HUES6 (cell line): ENCODE results near the gene ANXA1.

Experiments
- H3K27ac ChIP-seq: 2 replicates; pipeline ENCODE4 v1.7.0; 2013; ENCODE audit warnings: low read depth, mild to moderate bottlenecking, low read length, inconsistent platforms
- H3K27me3 ChIP-seq: 2 replicates; pipeline ENCODE4 v1.6.1; 2013; ENCODE audit warnings: low read length; ENCODE audit not compliant: control insufficient read depth, insufficient read depth
- H3K36me3 ChIP-seq: 2 replicates; pipeline ENCODE4 v1.6.1; 2013; ENCODE audit warnings: low read length; ENCODE audit not compliant: control insufficient read depth, insufficient read depth
- H3K4me1 ChIP-seq: 2 replicates; pipeline ENCODE4 v1.6.1; 2013; ENCODE audit warnings: low read length; ENCODE audit not compliant: control insufficient read depth, insufficient read depth
- H3K4me3 ChIP-seq: 2 replicates; pipeline ENCODE4 v1.5.1; 2013; ENCODE audit warnings: low read depth, low read length
- H3K9ac ChIP-seq: one replicate; pipeline ENCODE4 v1.6.1; 2013; ENCODE audit warnings: mild to moderate bottlenecking, low read length
- H3K9me3 ChIP-seq: 2 replicates; pipeline ENCODE4 v1.6.1; 2013; ENCODE audit warnings: low read depth, low read length; ENCODE audit not compliant: control insufficient read depth, insufficient read depth

ANXA1 gene

DNA sequence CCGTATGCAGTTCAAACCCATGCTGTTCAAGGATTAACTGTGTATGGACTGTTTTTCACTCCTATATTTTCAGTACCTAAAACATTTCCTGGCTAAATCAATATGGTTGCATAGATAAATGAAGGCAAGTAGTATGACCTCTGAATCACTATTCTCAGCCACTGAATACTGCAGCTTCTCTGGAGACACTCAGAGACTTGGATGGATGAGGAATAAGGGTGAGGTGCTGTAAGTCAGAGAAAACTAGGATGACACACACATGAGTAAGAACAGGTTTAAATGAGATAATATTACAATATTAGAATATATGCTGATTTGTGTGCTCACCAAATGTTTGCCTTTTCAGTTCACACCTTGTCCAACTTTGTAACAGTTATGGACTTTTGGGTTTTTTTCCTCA lies 26.0 kb upstream of the ANXA1 start:
- no peak overlapping the region for H3K4me3 ChIP-seq
- no peak overlapping the region for H3K9ac ChIP-seq
- H3K36me3 ChIP-seq = no peaks in the 10 kb centered on the region
- no peaks in the 10 kb centered on the region for H3K9me3 ChIP-seq
- no peak overlapping the region for H3K27ac ChIP-seq
- H3K4me1 ChIP-seq = no peaks in the 10 kb centered on the region
- no peaks in the 10 kb centered on the region for H3K27me3 ChIP-seq

DNA sequence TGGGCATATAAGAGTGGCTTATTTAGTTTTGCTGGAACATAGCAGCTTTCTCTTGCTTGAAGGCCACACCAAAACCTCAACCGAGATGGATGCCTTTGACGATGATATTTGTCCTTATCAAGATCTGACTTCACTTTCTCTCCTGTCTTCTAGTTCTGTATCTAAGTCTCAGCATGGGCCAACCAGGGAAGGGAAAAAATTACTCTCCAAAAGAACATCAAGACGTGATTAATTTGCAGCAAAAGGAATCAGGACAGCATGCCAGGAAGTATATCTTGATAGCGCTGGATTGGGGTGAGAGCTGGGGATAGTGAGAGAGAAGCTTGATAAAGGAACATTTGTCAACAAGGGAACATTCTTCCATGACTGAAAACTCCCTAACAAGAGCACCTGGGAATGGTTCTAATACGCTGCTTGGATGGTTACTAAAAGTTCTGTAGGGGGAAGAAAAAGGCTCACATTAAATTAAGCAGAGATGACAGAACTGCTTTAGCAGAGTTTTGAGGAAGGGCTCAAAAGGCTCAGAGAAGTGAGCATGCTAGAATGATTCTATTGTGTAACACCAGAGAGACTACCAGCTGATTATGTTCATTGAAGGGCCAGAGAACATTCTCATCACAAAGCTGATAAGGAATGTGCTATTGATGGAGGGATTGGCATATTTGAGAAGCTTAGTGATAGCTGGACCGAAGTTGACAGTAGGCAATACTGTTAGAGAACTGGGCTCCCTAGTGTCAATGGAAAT lies 21.6 kb upstream of the ANXA1 start:
- Histone ChIP-seq H3K36me3 (no peaks in the 10 kb centered on the region), H3K4me3 (no peak overlapping the region), H3K27ac (no peak overlapping the region), H3K4me1 (peaks cover 9% of the 10 kb centered on the region; the same call in 1 of the 2 replicates), H3K27me3 (no peaks in the 10 kb centered on the region), H3K9ac (no peak overlapping the region), H3K9me3 (no peaks in the 10 kb centered on the region)

DNA sequence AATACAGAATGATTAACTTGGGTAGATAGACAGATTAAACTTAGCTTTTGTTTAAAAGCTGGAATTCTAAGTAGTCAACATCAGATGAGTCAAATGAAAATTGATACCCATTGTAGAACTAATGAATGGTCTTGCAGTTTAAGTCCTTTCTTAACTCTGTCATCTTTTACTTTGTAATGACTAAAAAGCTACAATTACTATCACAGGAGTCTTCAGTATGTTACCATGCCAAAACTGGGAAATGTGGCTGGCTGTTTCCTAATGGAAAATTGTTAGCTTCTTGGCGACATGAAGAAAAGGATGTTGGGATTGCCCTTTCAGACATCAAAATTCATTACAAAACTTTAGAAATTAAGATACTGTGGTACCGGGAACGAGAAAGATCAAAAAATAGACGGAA lies 20.2 kb upstream of the ANXA1 start:
- Histone ChIP-seq H3K9me3 (no peaks in the 10 kb centered on the region), H3K27me3 (no peaks in the 10 kb centered on the region), H3K4me3 (no peak overlapping the region), H3K27ac (no peak overlapping the region), H3K36me3 (no peaks in the 10 kb centered on the region), H3K4me1 (peaks cover 9% of the 10 kb centered on the region; the same call in 1 of the 2 replicates), H3K9ac (no peak overlapping the region)

DNA sequence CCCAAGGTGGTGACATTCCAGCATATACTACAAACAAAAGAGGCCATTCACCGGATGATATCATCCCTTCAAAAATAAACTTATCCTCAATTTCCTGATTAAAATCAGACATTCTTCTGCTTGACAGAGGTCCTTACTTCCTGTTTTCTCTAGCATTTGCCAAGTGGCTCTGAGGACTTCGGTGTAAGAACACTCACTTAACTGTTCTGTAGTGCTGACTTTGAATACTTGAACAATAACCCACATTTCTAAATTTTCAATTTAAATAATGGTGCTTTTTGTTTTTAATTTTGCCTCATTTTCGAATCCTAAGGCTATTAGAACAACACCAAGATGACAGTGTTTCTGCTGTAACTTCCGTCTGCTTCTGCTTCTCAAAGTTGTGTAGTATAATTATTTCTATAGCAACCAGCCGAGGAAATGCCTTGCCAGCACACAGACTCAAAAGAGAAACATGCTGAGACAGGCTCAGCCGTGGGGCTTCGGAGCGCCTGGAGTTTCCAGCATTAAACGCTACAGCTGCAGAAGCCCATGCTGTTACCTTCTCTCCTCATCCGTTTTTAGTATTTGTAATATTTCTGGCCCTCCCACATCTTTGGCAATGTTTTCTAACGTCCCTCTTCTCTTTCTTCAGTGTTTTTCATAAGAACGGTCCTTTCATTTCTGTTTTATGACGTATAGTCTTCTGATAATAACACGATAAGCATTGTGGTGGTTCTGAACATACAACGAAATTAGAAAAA lies 19.5 kb upstream of the ANXA1 start:
- Histone ChIP-seq H3K4me3 (no peak overlapping the region), H3K9ac (no peak overlapping the region), H3K4me1 (peaks cover 12% of the 10 kb centered on the region), H3K36me3 (no peaks in the 10 kb centered on the region), H3K9me3 (no peaks in the 10 kb centered on the region), H3K27me3 (no peaks in the 10 kb centered on the region), H3K27ac (no peak overlapping the region)

DNA sequence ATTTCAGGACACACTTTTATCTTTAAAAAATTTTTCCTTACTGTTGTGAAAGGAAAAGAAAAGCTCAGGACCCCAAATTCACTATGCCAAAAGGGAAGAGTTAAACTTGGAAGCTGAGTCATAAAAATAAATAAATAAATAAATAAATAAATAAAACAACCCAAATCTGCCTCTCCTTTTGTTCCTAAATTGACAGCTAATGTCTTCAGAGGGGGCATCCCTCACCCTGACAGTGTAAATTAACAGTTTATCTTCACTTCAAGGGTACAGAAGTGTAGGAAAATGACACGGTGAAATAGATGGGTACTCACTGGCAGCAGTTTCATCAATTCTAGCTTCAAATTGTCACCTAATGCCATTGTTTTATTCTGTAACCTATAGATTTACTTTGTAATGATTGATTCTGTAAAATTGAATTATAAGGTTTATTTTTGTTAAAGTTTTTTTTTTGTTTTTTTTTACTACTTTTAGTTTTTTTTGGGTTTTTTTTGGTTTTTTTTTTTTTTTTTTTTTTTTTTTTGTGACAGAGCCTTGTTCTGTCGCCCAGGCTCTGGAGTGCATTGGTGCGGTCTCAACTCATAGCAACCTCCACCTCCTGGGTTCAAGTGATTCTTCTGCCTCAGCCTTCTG lies 18.5 kb upstream of the ANXA1 start:
- H3K36me3 ChIP-seq = no peaks in the 10 kb centered on the region
- no peaks in the 10 kb centered on the region for H3K9me3 ChIP-seq
- no peak overlapping the region for H3K9ac ChIP-seq
- H3K4me1 ChIP-seq = peaks cover 13% of the 10 kb centered on the region
- no peaks in the 10 kb centered on the region for H3K27me3 ChIP-seq
- no peak overlapping the region for H3K27ac ChIP-seq
- no peak overlapping the region for H3K4me3 ChIP-seq

DNA sequence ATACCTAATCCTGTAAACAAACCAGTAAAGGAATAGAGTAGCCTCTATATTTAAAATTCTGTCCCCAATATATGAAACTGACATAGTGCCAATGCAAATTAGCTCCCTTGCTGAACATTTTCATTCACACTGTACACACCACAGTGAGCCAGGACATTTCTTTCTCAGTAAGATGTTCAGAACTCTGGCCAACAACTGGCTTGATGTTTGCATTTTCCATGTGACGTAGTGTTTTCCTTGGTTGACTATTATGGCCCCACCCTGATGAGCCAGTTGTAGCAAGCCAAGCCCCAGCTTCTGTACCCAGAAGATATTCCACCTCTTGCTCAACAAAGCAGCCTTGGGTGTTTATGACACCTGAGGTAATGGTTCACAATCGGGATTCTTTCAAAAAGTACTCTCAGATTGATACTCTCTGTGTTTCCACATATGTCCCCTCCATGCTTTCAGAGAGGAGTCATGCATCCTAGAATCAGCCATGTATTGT lies 17.7 kb upstream of the ANXA1 start:
- no peaks in the 10 kb centered on the region for H3K27me3 ChIP-seq
- H3K27ac ChIP-seq = no peak overlapping the region
- no peak overlapping the region for H3K9ac ChIP-seq
- no peaks in the 10 kb centered on the region for H3K9me3 ChIP-seq
- no peak overlapping the region for H3K4me3 ChIP-seq
- no peaks in the 10 kb centered on the region for H3K36me3 ChIP-seq
- peaks cover 13% of the 10 kb centered on the region for H3K4me1 ChIP-seq

DNA sequence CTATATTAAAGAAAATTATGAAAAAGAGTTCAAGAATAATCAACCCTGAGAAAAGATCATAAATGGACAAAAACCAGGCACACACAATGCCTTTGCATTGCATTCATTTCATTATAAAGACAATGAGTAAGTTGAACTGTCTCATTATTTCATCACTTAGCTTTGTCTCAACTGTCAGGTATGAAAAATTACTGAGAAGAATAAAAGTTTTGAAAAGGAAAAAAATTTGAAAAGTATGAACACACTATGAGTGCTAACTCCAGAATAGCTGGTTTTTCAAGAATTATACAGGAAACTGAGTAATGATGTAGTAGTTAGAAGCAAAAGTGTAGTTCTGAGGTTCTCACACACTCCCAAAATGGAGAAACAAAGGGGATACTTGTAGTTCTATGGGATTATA lies 16.3 kb upstream of the ANXA1 start:
- no peak overlapping the region for H3K27ac ChIP-seq
- peaks cover 13% of the 10 kb centered on the region for H3K4me1 ChIP-seq

DNA sequence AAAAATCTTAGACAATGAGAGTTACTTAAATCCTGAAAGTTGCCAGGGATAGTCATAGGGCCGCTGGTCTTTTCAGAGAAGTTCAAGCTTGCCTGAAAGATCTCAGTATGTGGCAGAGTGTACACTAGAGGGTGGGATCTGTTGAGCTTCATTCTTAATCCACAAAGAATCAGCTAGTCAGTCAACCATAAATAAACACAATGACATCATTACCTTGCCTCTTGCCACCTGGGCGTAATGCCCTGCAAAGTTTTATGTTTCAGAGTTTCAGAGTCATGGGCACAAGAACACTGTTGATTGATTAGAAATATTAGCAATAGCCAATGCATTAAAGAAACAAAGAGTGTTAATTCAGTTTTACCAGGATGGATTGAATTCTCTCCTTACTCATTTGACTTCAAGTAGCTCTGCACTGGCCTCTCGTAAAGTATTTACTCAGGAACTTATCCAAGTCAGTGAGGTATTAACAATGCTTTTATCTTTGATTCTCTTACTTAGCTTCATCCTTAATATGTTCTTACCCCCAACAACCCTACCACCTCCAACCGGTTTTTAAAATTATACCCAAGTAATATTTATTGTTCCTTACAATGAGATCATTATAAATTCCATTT lies 14.3 kb upstream of the ANXA1 start:
- no peak overlapping the region for H3K4me3 ChIP-seq
- H3K9me3 ChIP-seq = no peaks in the 10 kb centered on the region
- no peaks in the 10 kb centered on the region for H3K27me3 ChIP-seq
- no peak overlapping the region for H3K9ac ChIP-seq
- no peaks in the 10 kb centered on the region for H3K36me3 ChIP-seq
- H3K4me1 ChIP-seq = peaks cover 8% of the 10 kb centered on the region
- H3K27ac ChIP-seq = no peak overlapping the region

More for the DNA sequence above, 16.3 kb upstream of the ANXA1 start:
- Histone ChIP-seq H3K9ac (no peak overlapping the region), H3K27me3 (no peaks in the 10 kb centered on the region), H3K4me3 (no peak overlapping the region), H3K36me3 (no peaks in the 10 kb centered on the region), H3K9me3 (no peaks in the 10 kb centered on the region)

DNA sequence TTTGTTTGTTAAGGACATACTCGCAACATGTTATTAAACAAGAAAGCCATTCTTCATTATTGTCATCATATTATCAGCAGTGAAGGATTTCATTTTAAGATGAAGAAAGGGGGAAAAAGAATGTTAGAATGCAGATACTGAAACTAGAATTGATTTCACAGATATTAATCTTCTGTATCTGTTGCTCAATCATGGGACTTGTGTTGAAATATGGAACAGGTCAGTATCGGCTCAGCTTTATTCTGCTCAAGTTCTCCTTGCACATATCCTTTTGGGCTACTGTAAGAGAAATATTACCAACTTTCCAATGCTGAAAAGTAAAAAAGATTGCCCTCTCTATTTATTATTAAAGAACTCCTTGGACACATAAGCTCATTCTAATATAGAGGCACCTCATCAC lies 13.8 kb upstream of the ANXA1 start:
- Histone ChIP-seq H3K9me3 (no peaks in the 10 kb centered on the region), H3K4me3 (no peak overlapping the region), H3K4me1 (peaks cover 5% of the 10 kb centered on the region), H3K27ac (no peak overlapping the region), H3K9ac (no peak overlapping the region), H3K27me3 (no peaks in the 10 kb centered on the region), H3K36me3 (no peaks in the 10 kb centered on the region)

DNA sequence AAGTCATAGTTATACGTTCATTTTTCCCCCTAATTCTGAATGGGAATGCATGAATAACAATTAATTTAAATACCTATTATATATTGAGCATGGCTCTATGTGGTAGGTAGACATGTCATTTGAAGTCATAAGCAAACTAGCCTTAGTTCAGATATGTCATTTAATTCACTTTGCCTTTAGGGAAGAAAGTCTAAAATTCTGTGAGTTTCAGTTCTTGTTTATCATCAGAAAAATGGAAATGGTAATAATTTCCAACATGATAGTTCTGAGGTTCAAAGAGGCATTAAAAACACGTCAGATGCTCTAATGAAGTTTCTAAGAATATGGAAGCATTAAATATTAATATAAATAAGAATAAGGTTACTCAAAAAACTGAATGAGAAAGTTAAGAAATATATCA lies 13.1 kb upstream of the ANXA1 start:
- Histone ChIP-seq H3K27me3 (no peaks in the 10 kb centered on the region), H3K9me3 (no peaks in the 10 kb centered on the region), H3K36me3 (no peaks in the 10 kb centered on the region), H3K27ac (no peak overlapping the region), H3K9ac (no peak overlapping the region), H3K4me1 (peaks cover 7% of the 10 kb centered on the region), H3K4me3 (no peak overlapping the region)

DNA sequence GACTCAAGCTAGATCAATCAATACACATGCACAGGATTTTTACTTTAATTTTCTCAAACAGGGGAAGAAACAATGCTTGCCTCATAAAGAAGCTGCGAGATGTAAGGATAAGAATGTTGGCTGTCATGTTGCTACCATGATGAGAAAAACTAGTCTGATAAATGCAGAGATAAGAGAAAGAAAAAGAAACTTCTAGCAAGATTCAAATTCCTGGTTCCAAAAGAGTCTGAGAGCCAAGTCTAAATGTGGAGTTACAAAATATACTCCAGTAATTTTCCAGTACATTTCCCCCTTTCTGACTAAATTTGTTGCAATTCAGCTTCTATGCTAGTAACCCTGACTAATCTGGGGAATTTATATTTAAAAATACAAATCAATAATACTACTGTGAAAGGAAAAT lies 10.4 kb upstream of the ANXA1 start:
- Histone ChIP-seq H3K27ac (no peak overlapping the region), H3K4me3 (no peak overlapping the region), H3K27me3 (no peaks in the 10 kb centered on the region), H3K9me3 (no peaks in the 10 kb centered on the region), H3K36me3 (no peaks in the 10 kb centered on the region), H3K4me1 (peaks cover 17% of the 10 kb centered on the region), H3K9ac (no peak overlapping the region)
